Measurements from ENCODE around the gene EEFSEC.

DNA sequence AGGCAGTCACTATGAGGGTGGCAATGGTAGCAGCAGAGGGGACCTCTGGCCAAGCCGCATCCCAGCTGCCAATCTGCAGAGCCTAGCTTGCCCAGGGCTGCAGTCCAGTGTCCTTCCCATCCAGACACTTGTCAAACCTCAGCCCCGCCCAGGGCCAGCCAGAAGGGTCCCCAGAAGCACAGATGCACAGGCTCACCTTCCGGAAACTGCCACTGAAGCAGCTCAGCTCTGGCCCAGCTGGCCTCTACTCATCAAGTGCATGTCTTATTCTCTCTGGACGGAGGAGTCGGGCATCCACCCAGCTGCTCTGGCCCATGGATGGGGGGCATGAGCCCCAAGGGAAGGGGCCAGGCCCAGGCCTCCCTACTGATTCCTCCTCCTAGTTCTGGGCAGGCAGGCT, 244.2 kb downstream of the EEFSEC start:
- TF ChIP-seq, protein P1, sequence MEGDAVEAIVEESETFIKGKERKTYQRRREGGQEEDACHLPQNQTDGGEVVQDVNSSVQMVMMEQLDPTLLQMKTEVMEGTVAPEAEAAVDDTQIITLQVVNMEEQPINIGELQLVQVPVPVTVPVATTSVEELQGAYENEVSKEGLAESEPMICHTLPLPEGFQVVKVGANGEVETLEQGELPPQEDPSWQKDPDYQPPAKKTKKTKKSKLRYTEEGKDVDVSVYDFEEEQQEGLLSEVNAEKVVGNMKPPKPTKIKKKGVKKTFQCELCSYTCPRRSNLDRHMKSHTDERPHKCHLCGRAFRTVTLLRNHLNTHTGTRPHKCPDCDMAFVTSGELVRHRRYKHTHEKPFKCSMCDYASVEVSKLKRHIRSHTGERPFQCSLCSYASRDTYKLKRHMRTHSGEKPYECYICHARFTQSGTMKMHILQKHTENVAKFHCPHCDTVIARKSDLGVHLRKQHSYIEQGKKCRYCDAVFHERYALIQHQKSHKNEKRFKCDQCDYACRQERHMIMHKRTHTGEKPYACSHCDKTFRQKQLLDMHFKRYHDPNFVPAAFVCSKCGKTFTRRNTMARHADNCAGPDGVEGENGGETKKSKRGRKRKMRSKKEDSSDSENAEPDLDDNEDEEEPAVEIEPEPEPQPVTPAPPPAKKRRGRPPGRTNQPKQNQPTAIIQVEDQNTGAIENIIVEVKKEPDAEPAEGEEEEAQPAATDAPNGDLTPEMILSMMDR (IDR thresholded peaks at IDR 0.05) = no peak
- no peak for TF ChIP-seq EP300 (IDR thresholded peaks at IDR 0.05)
- no peak for TF ChIP-seq POLR2A (IDR thresholded peaks at IDR 0.05)
